Neural crest cell (in vitro differentiated cells): ENCODE measurements around the gene KIF26B. TPM values are rescaled to one million over a fixed set of nuclear protein-coding genes. Genes with fewer than 3 reads are reported as not detected.
A peak's percentile ranks its signal among the peaks of the same experiment; 100 is the strongest.

Experiments used
- DNase-seq: peaks from one replicate; pipeline ENCODE4 v3.0.0; 2021; ENCODE audit warnings: low read depth, mixed read lengths, low spot score
- H3K27ac Mint-ChIP-seq: one replicate; pipeline ENCODE4 v1.8.0; 2021; ENCODE audit warnings: mild to moderate bottlenecking, mixed read lengths; ENCODE audit not compliant: unreplicated experiment
- H3K27me3 Mint-ChIP-seq: 2 replicates; pipeline ENCODE4 v1.8.0; 2021; ENCODE audit warnings: low read depth, mild to moderate bottlenecking, mixed read lengths
- H3K36me3 Mint-ChIP-seq: 2 replicates; pipeline ENCODE4 v1.8.0; 2021; ENCODE audit warnings: low read depth, mild to moderate bottlenecking, mixed read lengths
- H3K4me1 Mint-ChIP-seq: 2 replicates; pipeline ENCODE4 v1.8.0; 2021; ENCODE audit warnings: mixed read lengths
- H3K4me3 Mint-ChIP-seq: one replicate; pipeline ENCODE4 v1.8.0; 2021; ENCODE audit warnings: mild to moderate bottlenecking, mixed read lengths
- H3K9me3 Mint-ChIP-seq: 2 replicates; pipeline ENCODE4 v1.8.0; 2021; ENCODE audit warnings: mixed read lengths
- CTCF ChIP-seq: fragments of 200-600 bp; sonication (generic); conservative IDR thresholded peaks from 2 replicates; pipeline ENCODE4 v1.5.0; 2021; ENCODE audit warnings: antibody characterized with exemption, mild to moderate bottlenecking
- total RNA-seq: library from RNA; stranded (reverse); gene quantifications from 2 replicates; pipeline ENCODE4 v1.2.1, GENCODE V29; 2021

The KIF26B gene
- total RNA-seq, 1 donor from 2014 or later, result 6.2 TPM

- no peak overlapping the region for H3K4me3 Mint-ChIP-seq
- no peak for TF ChIP-seq CTCF
- no peaks in the 10 kb centered on the region for H3K9me3 Mint-ChIP-seq
- H3K4me1 Mint-ChIP-seq, result peaks cover 67% of the 10 kb centered on the region
- H3K27ac Mint-ChIP-seq, result no peak overlapping the region
- H3K36me3 Mint-ChIP-seq, result no peaks in the 10 kb centered on the region
- no peak for DNase-seq
- no peaks in the 10 kb centered on the region for H3K27me3 Mint-ChIP-seq
Observed at GRCh38 chr1:245197911-245198379, 43.2 kb downstream of the KIF26B start.

GRCh38 chr1:245198748-245199516 lies 44.1 kb downstream of the KIF26B start:
- DNase-seq, result no peak
- Mint-ChIP-seq H3K4me3 (no peak overlapping the region), H3K36me3 (no peaks in the 10 kb centered on the region), H3K4me1 (peaks cover 73% of the 10 kb centered on the region), H3K9me3 (no peaks in the 10 kb centered on the region), H3K27ac (no peak overlapping the region), H3K27me3 (no peaks in the 10 kb centered on the region)
- no peak for TF ChIP-seq CTCF

- H3K4me1 Mint-ChIP-seq, result peaks cover 71% of the 10 kb centered on the region
- H3K36me3 Mint-ChIP-seq, result peaks cover 3% of the 10 kb centered on the region
- no peak for DNase-seq
- H3K27ac Mint-ChIP-seq, result no peak overlapping the region
- no peaks in the 10 kb centered on the region for H3K27me3 Mint-ChIP-seq
- no peak overlapping the region for H3K4me3 Mint-ChIP-seq
- peaks cover 3% of the 10 kb centered on the region for H3K9me3 Mint-ChIP-seq
- no peak for TF ChIP-seq CTCF
Observed at GRCh38 chr1:245200146-245200545, 45.4 kb downstream of the KIF26B start.

- Mint-ChIP-seq H3K4me1 (peaks cover 62% of the 10 kb centered on the region), H3K9me3 (peaks cover 4% of the 10 kb centered on the region), H3K4me3 (no peak overlapping the region), H3K27ac (peak overlapping the region; percentile 48), H3K27me3 (no peaks in the 10 kb centered on the region), H3K36me3 (peaks cover 5% of the 10 kb centered on the region)
- TF ChIP-seq CTCF, result no peak
- no peak for DNase-seq
Observed at GRCh38 chr1:245201201-245201600, 46.4 kb downstream of the KIF26B start.

- H3K27ac Mint-ChIP-seq, result no peak overlapping the region
- peaks cover 10% of the 10 kb centered on the region for H3K36me3 Mint-ChIP-seq
- no peak overlapping the region for H3K4me3 Mint-ChIP-seq
- no peaks in the 10 kb centered on the region for H3K27me3 Mint-ChIP-seq
- H3K4me1 Mint-ChIP-seq, result peaks cover 61% of the 10 kb centered on the region
- no peak for DNase-seq
- peaks cover 7% of the 10 kb centered on the region for H3K9me3 Mint-ChIP-seq
- TF ChIP-seq CTCF, result no peak
Observed at GRCh38 chr1:245201827-245202226, 47.0 kb downstream of the KIF26B start.
